ENCODE measurements around the gene AFAP1.

The AFAP1 gene

DNA sequence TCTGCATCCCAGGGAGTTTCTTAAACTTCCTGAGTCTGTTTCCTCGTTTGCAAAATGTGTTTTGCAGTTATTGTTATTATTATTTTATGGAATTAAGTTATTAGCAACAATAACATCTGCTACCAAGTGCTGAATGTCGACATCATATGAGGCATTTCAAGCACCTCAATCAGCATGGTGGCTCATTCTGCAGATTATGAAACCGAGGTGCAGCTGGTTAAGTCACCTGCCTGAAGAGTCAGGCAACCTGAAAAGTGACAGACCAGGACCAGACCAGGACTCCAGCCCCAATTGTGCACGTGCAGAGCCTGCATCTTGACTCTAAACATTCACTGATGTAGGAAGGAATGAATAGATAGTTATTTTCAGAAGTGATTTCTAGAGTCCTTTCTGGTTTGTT is 99.8 kb downstream of the AFAP1 start:
- no peak for DNase-seq

DNA sequence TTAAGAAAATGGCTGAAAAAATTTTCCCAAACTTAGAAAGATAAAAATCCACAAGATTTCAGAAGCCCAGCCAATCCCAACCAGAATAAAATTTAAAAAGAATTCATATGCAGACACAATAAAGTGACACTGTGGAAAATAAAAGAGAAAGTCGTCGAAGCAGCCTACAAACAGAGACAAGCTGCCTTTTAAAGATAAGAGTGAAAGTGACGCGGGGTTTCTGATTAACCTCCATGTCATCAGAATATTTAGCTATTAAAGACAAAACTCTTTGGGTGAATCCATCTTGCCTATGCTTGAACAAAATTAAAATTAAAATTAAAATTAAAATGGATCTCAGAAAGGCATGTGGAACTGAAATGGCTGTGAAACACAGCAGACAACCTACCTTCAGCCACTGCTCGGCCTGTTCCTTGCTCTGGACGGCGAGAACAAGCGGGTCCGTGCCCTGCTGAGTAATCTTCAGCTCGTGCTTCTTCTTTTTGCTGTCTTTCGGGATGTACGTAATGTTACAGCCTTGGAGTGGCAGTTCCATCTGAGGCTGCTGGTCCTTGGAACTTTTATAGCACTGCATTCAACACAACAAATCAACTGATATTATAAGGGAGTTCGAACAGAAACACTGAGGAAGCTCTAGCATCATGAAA is 101.4 kb downstream of the AFAP1 start:
- no peak for DNase-seq

DNA sequence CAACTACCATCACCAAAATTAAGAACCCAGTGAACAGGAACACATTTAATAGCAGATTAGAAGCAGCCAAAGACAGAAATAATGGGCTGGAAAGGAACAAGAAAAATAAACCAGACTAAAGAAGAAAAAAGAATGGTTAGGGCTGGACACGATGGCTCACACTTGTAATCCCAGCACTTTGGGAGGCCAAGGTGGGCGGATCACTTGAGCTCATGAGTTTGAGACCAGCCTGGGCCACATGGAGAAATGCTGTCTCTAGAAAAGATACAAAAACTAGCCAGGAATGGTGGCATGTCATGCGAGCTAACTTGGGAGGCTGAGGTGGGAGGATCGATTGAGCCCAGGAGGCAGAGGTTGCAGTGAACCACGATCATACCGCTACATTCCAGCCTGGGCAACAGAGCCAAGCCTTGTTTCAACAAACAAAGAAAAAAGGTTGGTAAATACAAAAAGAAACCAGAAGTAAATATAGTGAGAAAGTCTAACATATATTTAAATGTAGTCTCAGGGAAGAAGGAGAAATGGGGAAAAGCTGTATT is 102.0 kb downstream of the AFAP1 start:
- DNase-seq, result no peak

DNA sequence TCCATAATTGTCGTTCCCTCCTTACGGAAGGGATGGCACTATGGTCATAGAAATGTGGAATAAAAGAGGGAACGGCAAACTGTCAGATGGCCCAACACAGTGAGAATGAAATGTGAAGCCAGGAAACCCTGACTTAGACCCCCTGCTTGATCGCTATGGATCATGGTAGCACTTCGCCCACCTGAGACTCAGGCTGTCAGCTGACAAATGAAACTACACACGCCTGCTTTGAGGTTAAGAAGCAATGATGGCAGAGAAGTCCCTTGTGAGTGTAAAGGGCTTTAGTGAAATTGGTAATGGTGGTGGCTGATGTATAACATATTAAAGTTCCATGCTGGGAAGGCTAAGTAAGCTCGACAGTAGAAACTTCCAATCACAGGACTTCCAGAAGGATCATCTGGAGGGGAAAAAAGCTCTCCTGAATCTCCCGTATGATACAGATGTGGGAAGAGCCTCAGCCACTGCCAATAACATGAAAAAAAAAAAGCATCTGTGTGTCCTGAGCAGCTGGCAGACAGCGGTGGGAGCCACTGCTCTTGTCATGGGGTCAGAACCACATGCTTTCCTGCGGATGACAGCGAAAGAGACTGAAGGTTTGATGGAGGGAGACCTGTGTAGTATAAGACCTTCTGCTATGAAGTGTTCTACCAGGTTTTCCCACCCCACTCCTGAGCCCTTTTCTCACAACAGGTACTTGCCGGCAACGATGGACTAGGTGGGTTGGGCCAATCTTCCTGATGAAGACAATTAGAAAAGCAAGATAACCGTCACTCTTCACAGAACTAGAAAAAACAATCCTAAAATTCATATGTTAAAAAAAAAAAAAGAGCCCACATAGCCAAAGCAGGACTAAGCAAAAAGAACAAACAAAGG is 107.6 kb downstream of the AFAP1 start:
- DNase-seq, result no peak

DNA sequence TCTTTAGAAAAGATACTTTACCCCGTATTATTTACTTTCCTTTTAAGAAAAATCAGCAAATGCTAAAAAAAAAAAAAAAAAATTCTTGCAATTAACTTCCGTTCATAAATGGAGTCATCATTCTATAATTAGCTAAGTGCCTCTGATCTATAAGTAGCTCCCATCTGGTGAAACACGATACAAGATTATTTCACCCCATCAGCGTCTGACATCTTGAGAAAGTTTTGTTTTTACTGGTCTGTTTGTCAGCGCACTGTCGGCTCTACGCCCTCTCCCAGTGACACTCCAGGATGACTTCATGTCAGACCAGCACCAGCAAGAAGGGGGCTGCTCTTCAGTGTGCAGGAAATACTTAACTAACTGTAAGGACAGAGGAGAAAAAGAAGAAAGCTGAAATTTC is 108.3 kb downstream of the AFAP1 start:
- DNase-seq, result peak; percentile 35 to 42

DNA sequence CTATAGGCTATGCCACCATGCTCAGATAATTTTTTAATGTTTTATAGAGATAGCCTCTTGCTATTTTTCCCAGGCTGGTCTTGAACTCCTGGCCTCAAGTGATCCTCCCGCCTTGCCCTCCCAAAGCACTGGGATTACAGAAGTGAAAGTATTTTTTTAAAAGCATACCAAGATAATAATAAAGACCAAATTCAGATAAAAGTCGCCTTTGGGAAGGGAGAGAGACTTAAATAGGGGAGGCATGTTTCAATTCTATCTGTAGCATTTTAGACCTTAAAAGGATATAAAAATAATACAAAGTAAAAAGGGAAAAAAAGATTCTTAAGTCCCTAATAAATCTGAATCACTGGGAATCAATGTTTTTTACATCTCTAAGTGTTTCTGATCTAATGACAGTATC is 108.9 kb downstream of the AFAP1 start:
- no peak for DNase-seq

DNA sequence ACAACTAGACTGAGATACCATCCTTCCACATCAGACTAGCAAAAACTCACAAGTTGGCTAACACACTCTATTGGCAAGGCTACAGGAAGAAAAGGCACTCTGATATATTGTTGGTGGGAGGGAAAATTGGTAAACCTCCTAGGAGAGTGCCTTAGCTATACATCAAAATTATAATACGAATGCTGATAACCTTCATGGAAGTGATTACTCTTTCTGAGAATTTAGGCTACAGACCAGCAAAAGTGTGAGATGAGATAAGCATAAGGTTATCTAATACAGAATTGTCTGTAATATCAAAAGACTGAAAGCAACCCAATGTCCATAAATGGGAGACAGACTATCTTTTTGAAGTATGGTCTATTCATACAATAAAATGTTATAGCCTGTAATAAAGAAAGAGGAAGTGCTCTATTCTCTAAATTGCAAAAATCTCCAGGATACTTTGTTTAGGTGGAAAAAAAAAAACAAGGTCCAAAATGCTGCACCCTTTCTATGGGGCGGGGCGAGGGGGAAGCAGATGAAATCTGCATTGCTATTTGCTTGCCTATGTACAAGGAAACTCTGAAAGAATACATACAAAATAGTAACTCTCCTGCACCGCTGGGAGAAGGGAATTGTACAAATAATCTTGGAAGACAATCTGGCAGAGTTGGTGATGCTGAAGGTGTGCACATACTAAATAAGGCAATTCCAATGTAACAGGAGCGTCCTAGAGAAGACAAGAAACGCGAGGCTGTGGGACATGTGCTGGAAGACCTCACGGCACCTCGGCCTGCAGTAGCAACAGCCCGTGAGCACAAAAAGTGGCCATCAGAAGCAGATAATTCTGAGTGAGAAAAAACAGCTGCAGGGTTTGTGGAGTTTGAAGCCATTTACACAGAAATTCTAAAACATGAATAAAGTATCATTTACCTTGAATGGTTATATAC is 109.7 kb downstream of the AFAP1 start:
- no peak for DNase-seq

DNA sequence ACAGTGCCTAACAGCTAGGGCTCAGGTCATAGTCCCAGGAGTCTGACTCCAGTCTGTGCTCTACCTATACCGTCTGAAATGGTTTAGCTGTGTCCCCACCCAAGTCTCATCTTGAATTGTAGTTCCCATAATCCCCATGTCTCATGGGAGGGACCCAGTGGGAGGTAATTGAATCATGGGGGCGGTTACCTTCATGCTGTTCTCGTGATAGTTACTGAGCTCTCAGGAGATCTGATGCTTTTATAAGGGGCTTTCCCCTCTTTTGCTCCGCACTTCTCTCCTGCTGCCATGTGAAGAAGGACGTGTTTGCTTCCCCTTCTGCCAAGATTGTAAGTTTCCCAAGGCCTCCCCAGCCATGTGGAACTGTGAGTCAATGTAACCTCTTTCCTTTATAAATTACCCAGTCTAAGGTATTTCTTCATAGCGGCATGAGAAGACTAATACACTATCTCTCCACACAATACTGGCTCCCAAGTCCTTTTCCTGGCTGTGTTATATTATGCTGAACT is 110.8 kb downstream of the AFAP1 start:
- peak; percentile 18 to 24 for DNase-seq

DNA sequence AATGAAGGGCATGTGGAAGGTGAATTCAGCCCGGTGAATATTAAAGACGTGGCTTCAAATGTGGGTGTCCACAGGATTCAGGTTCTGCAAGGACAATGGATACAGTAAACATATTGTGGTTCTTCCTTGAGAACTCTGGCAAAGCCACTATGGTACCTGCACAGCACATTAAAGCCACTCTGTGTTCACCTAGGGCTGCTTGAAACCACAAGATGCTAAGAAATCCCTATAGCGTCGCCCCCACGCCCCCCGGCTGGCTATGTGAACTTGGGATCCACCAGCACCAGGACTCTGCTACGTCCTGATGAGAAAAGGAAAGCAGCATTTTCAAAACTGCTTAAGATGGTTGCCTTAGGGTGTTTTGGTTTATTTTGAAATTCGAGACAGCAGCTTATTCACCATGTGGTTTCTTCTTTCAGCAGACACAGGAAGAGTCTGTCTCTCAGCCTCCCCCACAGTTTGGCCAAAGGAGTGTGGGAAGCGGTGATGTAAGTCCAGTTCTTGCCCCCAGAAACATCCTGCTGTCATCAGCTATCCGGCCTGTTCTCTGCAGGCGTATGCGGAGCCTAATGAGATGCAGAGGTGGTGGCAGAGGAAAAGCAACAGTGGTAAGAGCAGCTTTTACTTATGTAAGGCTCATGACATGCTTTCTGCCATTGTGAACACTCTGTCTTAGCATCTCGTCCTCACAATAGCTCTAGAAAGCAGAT is 111.5 kb downstream of the AFAP1 start:
- DNase-seq, result peak; percentile 62 to 67

DNA sequence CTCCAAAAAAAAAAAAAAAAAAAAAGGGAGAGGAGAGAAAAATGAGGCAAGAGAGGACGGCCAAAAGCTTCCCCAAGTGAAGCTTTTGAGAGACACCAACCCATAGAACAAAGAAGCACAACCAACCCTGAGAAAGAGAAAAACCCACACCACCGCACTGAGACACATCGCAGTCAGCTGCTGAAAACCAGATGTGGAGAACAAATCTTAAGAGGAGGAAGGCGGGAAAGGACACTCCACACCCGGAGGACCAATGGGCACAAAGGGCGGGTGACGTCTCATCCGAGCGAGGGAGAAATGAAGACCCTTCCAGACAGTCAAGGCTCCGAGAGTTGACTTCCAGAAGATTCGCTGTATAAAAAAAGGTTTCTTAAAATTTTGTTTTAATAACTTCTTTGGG is 112.1 kb downstream of the AFAP1 start:
- no peak for DNase-seq

DNA sequence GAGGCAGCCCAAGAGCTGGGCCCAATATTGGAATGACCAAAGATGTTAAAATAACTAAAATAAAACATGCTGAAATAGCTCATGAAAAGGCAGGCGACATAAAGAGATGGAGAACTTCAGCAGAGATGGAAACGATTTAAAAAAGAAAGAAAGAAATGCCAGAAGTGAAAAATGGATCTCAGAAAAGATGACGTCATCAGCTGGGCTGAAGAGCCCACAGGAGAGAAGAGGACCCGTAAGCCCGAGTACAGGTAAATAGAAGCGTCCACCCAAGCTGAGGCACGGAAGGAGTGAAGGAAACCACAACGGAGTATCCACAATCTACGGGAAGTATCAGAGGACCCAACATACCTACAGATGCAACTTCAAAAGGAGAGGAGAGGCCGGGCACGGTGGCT is 112.8 kb downstream of the AFAP1 start:
- DNase-seq, result no peak

DNA sequence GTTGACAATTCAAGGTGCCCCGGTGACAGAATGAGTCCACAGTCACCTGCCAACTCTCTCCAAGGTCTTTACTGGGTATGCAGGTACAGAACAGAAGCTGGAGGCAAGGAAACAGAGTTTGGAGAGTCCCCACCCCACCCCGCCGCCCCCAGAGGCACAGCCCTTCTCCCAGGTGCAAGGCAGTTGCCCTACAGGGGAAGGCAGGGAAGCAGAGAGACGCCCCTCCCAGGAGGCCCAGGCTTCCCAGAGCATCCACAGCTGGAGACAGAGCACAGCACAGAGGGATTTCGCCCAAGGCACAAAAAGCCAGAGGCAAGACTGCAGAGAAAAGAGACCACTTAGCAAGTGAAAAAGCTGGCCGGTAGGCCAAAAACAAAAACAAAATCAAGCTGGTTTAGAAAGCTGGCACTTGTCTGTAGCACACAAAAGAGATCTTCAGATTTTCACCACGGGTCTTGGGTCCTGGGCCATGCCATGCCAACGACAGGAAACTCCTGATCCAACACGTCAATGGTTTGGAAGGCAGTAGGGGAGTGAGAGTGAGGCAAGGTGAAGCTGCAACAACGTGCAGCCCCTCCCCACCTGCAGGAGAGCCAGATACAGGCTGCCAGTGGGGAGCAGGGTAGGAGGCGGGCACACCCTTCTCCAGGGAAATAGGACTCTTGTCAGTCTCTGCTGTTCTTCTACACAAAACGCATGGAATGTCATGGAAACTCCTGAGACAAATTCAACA is 113.3 kb downstream of the AFAP1 start:
- no peak for DNase-seq

DNA sequence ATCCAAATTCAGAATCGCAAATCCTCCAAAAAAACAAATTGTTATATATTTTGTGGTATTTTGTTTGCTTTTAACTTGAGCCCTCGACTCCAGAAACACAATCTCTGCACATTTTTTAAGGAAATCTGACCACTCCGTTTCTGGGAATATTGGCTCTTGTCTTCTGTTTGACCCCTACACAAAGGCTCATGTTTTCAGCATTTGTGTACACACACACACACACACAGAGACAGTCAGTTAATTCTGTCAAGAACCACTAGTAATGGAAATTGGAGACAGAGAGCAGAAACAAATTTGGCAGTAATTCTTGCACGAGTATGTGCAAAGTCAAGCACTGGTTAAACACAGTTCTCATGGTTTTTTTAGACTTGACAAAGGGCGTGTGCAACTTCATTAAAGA is 115.4 kb downstream of the AFAP1 start:
- DNase-seq, result no peak

DNA sequence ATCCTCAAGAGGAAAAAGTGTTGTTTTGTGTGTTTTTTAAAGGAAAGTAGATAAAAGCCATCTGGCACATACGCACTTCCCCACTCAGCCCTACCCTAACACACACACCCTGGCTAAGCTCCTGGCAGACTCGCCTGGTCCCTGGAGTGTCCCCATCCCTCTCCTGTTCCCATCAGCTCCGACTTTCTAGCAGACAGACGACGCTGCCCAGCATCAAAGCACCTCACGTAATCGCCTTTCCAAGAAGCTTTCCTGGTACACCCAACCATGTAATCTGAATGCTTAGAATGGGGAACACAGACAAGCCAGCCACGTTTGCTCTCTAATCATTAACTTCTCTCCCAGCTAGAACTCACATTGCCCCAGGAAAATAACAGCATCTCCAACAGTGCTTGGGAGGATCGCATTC is 116.2 kb downstream of the AFAP1 start:
- DNase-seq, result no peak

DNA sequence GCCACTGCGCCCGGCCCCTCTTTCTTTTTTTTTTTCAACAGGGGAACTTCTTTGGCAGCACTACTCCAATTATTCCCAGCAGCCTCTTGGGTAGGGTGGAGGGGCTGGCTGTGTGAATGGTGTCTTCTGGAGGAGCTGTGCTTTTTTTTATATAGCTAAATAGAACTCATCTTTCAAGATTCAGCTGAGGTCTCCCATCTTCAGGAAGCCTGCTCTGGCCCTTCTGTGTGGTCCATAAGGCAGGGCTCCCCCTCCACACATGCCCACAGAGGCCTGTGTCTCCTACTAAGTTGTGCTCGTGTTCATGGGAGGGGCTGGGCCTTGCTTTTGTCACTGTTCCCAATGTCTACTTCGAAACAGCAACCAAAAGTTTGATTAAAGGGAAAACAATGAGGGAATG is 116.8 kb downstream of the AFAP1 start:
- no peak for DNase-seq

DNA sequence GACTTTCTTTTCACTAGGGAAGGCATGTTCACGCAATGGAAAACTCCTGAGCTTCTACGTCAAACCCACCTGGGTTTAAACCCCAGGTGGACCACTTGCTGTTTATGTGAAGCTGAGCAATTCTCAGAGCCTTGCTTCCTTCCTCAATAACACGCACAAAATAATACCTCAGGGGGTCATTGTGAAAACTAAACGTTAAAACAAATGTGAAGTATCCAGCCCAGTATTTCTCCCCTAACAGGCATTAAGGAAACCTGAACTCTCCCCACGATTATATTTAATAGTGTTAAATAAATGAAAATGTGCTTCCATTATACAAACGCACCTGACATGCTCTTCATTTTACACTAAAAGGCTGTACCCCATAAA is 117.5 kb downstream of the AFAP1 start:
- no peak for DNase-seq

DNA sequence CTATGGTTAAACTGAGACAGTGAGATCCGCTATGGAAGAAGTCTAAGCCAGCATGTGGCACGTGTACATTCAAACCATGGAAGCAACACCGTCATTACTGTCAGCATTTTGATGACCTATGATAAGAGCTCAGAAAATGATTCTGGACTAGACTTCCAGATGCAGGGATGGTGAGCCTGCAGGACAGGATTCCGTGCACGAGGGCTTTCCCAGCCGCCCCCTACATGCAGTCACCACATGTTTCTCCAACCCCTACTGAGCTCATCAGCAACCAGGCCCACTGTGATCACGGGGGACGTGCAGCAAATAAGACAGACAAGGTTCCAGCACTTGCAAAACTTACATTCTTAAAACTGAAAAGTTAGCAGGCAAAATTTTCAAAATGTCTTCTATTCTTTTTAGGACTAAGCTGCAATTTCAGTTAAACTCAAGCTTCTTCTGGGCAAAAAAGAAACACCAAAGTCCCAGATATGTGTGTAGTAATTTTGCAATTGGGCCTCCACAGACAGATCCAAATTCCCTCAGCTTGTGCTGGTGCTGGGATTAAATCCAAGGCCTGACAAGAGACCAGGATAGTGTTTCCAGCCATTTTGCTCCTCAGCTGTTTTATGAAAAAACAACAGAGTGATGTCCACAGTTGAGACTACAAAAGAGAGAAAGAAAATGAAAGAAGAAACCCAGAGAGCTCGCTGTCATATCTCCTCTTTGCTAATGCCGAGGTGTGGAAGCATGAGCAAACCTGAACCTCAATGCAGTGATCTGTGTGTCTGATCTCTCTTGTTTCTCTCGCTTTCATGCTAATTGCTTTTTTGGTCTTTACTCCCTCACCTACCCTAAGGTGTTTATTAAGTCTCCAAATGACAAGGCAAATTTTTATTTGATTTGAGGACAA is 118.2 kb downstream of the AFAP1 start:
- DNase-seq, result no peak

DNA sequence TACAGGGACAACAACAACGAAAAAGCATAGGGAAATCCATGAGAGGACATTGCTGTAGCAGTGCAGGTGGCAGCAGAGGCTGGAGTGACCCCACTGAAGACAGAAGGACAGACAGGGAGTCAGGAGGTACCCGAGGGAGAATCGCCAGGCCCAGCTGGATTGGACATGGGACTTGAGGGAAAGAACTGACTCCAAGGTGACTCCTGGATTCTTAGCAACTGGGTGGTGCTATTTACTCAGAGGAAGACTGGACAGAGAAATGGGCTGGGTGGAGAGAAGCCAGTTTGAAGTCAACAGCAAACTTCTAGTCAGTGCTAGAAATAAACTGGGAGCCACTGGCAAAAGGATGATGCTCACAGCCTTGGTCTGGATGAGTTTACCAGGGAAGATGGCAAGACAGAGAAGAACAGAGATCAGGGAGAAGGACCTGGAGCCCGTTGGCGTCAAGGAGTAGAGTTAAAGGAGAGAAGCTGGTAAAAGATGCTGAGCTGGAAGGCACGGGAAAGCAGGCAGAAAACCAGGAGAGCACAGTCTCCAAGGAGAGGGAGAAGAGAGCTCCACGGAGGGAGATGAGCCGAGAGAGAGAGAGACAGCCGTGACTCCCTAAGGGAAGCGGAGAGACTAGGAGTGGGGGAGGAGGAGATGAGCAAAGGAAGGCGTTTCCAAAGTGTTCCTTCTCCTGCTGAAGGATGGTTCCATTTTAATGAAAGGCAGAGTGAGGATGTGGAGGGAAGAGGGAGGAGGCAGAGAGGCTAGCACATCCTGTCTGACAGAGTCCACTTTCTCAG is 119.4 kb downstream of the AFAP1 start:
- no peak for DNase-seq

DNA sequence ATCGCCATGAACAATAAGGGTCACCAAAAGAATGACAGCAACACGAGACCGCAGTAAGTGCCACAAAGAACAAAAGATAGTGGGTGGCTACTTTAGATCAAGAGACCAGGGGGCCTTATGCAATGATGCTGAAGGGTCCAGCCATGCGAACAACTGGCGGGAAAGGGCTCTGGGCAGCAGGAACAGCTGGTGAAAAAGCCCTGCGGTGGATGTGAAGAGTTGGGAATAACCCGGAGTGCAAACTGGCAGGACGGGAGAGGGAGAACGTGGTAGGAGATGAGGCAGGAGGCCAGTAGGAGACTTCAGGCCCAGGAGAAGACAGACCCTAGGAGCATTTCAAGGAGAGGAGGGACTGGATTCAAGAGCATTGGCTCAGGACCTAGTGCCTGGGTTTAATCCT is 120.2 kb downstream of the AFAP1 start:
- no peak for DNase-seq
